BJ (cell line): ENCODE measurements around the gene CLIP1. TPM values are rescaled to one million over a fixed set of nuclear protein-coding genes. Genes with fewer than 3 reads are reported as not detected.

Source experiments
- CTCF ChIA-PET: fragments of 350-600 bp; formaldehyde crosslinking; extraction: SDS; loops from one replicate; lab custom pipeline; 2021; ENCODE audit warnings: antibody characterized with exemption, inconsistent platforms; lab: Yijun Ruan, JAX
- POLR2A ChIA-PET: fragments of 300-600 bp; sonication (Branson Sonifier 250); formaldehyde crosslinking; extraction: SDS; loops from one replicate; lab custom pipeline; 2021; ENCODE audit warnings: antibody characterized with exemption; lab: Charles Lee
- DNase-seq: peaks from one replicate; pipeline ENCODE4 v3.0.0-alpha.2; 2011; ENCODE audit warnings: low read depth
- H3K27me3 ChIP-seq: 2 replicates; pipeline ENCODE4 v1.6.0; 2011; ENCODE audit warnings: low read length; ENCODE audit not compliant: control insufficient read depth, insufficient read depth
- H3K36me3 ChIP-seq: 2 replicates; pipeline ENCODE4 v1.5.1; 2011; ENCODE audit warnings: low read length; ENCODE audit not compliant: control insufficient read depth, insufficient read depth
- H3K4me3 ChIP-seq: 2 replicates; pipeline ENCODE4 v1.5.1; 2011; ENCODE audit warnings: low read depth, mild to moderate bottlenecking, control low read depth, low read length
- polyA plus RNA-seq: library from polyadenylated mRNA; depleted of rRNA; stranded (reverse); fragments of >200 nt; gene quantifications from 2 replicates; pipeline ENCODE4 v1.2.3, GENCODE V29; 2011
- TF ChIP-seq, protein P1 (sequence below): IDR thresholded peaks from 2 replicates; pipeline ENCODE4 v1.5.1; 2011; ENCODE audit warnings: low read depth, mild to moderate bottlenecking, control low read depth, inconsistent platforms, low read length, moderate library complexity; ENCODE audit not compliant: insufficient read depth

The CLIP1 gene
- polyA plus RNA-seq, 1 experiment: 104 TPM

DNA sequence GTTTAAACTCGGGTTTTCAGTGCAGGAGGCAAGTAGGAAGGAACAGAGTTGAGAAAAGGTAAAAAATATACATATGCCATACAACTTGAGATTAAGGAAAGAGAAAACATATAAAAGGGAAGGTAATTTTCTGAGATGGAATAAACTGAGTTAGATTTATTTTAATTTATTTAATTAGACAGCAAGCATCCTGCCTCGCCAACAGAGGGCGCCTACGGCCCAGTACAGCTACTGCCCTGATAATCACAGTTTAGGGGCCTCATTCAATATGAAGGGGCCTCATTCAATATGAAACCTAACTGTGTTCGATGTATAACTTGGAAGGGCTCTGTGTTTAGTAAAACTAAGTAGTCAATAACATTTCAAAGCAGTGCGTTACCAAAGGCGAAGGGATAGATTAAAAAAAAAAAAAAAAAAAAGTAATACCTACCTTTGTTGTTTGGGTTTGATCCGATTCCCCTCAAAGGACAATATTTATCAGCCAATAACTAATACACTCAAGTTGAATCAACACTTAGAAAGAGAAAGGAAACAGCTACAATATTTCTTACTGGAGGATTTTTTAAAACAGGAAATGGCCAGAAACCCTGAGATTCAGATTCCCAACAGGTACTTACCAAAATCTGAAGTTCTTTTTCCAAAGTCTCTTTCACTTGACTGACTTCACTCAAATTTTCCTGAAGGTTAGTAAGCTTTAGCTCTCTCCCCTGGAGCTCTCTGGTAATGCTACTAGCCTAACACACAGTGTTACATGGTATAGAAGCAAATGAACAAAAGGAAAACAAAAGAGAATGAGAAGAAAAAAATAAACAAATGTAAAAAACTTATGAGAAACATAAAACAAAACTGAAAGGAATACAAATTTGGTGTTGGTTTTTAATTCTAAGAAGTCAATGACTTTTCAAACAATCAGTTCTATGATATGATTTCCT, 86.2 kb downstream of the CLIP1 start:
- Histone ChIP-seq H3K27me3 (no peaks in the 10 kb centered on the region), H3K4me3 (no peak overlapping the region), H3K36me3 (peaks cover 19% of the 10 kb centered on the region)
- CTCF ChIA-PET: interaction anchor here (0.6 to 9.7 kb wide), 15 partner anchors 9 to 135 kb away, joined by 3 to 69 read pairs (median 4); no protein-coding TSS in a partner anchor
- POLR2A ChIA-PET: no interaction called here
- no peak for DNase-seq
- TF ChIP-seq, protein P1, sequence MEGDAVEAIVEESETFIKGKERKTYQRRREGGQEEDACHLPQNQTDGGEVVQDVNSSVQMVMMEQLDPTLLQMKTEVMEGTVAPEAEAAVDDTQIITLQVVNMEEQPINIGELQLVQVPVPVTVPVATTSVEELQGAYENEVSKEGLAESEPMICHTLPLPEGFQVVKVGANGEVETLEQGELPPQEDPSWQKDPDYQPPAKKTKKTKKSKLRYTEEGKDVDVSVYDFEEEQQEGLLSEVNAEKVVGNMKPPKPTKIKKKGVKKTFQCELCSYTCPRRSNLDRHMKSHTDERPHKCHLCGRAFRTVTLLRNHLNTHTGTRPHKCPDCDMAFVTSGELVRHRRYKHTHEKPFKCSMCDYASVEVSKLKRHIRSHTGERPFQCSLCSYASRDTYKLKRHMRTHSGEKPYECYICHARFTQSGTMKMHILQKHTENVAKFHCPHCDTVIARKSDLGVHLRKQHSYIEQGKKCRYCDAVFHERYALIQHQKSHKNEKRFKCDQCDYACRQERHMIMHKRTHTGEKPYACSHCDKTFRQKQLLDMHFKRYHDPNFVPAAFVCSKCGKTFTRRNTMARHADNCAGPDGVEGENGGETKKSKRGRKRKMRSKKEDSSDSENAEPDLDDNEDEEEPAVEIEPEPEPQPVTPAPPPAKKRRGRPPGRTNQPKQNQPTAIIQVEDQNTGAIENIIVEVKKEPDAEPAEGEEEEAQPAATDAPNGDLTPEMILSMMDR: peak; percentile 79

- H3K4me3 ChIP-seq: no peak overlapping the region
- TF ChIP-seq, protein P1: no peak
- no peak for DNase-seq
- POLR2A ChIA-PET: no interaction called here
- no peaks in the 10 kb centered on the region for H3K27me3 ChIP-seq
- H3K36me3 ChIP-seq: peaks cover 18% of the 10 kb centered on the region
- CTCF ChIA-PET: interaction anchor here (4.1 kb wide), 1 partner anchor 9 kb away, joined by 19 read pairs; no protein-coding TSS in a partner anchor
These were observed 89.1 kb downstream of the CLIP1 start for GRCh38 chr12:122333142-122334087.

- POLR2A ChIA-PET: no interaction called here
- H3K36me3 ChIP-seq: peaks cover 21% of the 10 kb centered on the region
- CTCF ChIA-PET: interaction anchor here (0.6 to 2.0 kb wide), 5 partner anchors 9 to 28 kb away, joined by 3 to 7 read pairs (median 3); no protein-coding TSS in a partner anchor
- DNase-seq: no peak
- no peaks in the 10 kb centered on the region for H3K27me3 ChIP-seq
- TF ChIP-seq, protein P1: no peak
- H3K4me3 ChIP-seq: no peak overlapping the region
These were observed 94.7 kb downstream of the CLIP1 start for GRCh38 chr12:122327494-122328385.

GRCh38 chr12:122327014-122327413, 95.5 kb downstream of the CLIP1 start:
- ChIA-PET POLR2A (no interaction called here), CTCF (interaction anchor here (1.2 to 2.0 kb wide), 3 partner anchors 8 to 27 kb away, joined by 3 to 7 read pairs (median 5); no protein-coding TSS in a partner anchor)
- DNase-seq: no peak
- TF ChIP-seq, protein P1: no peak
- Histone ChIP-seq H3K4me3 (no peak overlapping the region), H3K36me3 (peaks cover 25% of the 10 kb centered on the region), H3K27me3 (no peaks in the 10 kb centered on the region)
